Measurements from ENCODE around the gene MPP7.
"Not testable (repeated sequence)": the region's sequence is repeated elsewhere in the genome, so short reads cannot be mapped to it uniquely, and the experiment has no call there.

The MPP7 gene

DNA sequence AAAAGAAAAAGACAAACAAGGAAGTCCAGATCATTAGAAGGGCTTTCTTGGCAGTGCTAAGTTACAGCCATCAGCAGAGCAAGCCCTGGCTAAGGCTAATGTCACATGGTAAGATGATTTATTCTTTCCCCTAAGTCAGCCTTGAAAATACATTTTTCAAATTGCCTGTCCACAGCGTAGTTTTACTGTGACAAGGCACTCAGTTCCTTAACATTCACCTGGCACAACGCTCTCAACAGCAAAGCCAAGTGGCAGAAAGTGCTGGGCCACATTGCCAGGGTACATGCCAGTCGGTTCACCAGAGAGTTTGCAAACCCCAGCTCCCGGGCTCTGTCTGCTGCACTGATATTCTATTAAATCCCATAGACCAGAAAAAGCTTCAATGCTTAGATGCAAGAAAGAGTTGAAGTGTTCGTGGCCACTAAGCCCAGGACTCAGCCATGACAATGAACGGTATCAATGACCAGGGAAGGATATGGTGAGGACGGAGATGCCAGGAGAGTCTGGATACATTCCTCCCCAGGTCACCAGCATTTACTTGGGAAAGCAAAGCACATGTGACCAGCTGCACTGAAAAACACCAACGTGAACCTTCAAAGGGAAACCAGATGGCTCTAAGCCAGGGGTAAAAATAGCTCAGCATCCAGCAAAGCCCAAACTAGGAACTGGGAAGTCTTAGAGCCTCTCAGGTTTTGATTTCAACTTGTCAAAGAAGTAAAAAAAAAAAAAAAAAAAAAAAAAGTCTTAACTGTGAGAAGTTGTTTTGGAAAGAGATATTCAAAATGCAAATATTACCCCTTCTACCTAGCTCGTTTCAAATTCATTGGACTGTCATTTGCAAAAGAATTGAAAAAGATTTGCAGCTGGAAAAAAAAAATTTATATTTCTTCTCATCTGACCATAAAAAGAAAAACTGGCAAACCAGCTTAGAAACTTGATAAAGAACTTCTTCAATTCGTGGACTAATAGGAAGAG lies 23.9 kb upstream of the MPP7 start:
- no peak overlapping the region for H3K4me3 ChIP-seq (ENCODE audit: low read length)
- no peak overlapping the region for H3K9ac ChIP-seq (ENCODE audit: low read depth, low read length)
- H3K27me3 ChIP-seq (ENCODE audit: insufficient read depth, low read length) = no peaks in the 10 kb centered on the region
- 72% methylated on average over 8 of the region's 10 CpGs for WGBS
- no peaks in the 10 kb centered on the region for H3K36me3 ChIP-seq (ENCODE audit: insufficient read depth, low read length)
- no peak overlapping the region for H3K27ac ChIP-seq (ENCODE audit: low read depth, low read length)
- peaks cover 19% of the 10 kb centered on the region for H3K4me1 ChIP-seq (ENCODE audit: insufficient read depth, low read length)
- H3K9me3 ChIP-seq (ENCODE audit: insufficient read depth, low read depth, low read length) = no peaks in the 10 kb centered on the region

DNA sequence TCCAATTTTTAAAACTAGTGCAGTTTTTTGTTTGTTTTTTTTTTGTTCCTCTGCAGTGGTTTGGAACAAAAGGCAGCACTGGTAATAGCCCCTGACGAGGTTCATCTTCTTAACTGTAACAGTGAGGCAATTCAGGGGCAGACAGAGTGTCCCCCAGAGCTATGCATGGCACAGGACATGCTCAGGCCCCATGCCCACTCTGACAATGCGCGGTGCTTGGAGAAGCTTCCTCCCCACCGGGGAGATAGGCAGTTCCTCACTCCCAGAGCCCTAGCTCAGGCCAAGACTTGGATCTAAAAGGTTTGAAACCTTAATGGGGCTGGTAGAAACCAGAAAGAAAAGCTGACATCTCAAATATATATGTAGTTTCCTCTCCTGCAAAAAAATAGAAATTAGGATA lies 17.9 kb upstream of the MPP7 start:
- WGBS = 72% methylated on average over 4 of the region's 4 CpGs
- Histone ChIP-seq H3K4me3 (ENCODE audit: low read length) (no peak overlapping the region), H3K36me3 (ENCODE audit: insufficient read depth, low read length) (no peaks in the 10 kb centered on the region), H3K9ac (ENCODE audit: low read depth, low read length) (no peak overlapping the region), H3K9me3 (ENCODE audit: insufficient read depth, low read depth, low read length) (no peaks in the 10 kb centered on the region), H3K27me3 (ENCODE audit: insufficient read depth, low read length) (no peaks in the 10 kb centered on the region), H3K27ac (ENCODE audit: low read depth, low read length) (no peak overlapping the region), H3K4me1 (ENCODE audit: insufficient read depth, low read length) (no peaks in the 10 kb centered on the region)

DNA sequence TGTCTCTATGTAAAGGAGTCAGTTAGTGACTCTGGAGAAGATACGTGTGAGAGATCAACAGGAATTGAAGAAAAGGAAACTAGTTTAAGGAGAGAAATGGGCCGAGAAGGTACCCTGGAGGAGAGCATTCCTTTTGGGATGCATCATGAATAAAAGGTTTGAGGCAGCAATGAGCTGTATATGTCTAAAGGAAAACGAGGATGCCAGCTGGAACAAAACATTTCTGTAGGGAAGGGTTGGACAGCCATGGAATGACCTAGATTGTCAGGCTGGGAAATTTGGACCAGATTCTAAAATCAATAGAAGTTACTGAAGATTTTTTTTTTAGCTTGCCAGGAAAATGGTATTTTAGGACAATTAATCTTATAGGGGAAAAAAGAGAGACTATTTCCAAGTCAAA lies 17.2 kb upstream of the MPP7 start:
- Histone ChIP-seq H3K36me3 (ENCODE audit: insufficient read depth, low read length) (no peaks in the 10 kb centered on the region), H3K4me3 (ENCODE audit: low read length) (no peak overlapping the region), H3K9ac (ENCODE audit: low read depth, low read length) (no peak overlapping the region), H3K4me1 (ENCODE audit: insufficient read depth, low read length) (no peaks in the 10 kb centered on the region), H3K9me3 (ENCODE audit: insufficient read depth, low read depth, low read length) (no peaks in the 10 kb centered on the region), H3K27me3 (ENCODE audit: insufficient read depth, low read length) (no peaks in the 10 kb centered on the region), H3K27ac (ENCODE audit: low read depth, low read length) (no peak overlapping the region)
- WGBS = 86% methylated on average over 3 of the region's 3 CpGs

DNA sequence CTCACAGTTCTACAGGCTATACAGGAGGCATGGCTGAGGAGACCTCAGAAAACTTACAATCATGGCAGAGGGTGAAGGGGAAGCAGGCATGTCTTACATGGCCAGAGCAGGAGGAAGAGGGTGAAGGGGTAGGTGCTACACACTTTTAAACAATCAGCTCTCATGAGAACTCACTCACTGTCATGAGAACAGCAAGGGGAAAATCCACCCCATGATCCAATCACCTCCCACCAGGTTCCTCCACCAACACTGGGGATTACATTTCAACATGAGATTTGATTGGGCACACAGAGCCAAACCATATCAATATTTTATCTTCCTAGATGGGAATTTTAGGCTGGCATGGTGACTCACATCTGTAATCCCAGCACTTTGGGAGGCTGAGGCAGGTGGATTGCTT lies 16.2 kb upstream of the MPP7 start:
- not testable (repeated sequence) for H3K9ac ChIP-seq (ENCODE audit: low read depth, low read length); H3K27me3 ChIP-seq (ENCODE audit: insufficient read depth, low read length); H3K4me3 ChIP-seq (ENCODE audit: low read length); H3K36me3 ChIP-seq (ENCODE audit: insufficient read depth, low read length); H3K9me3 ChIP-seq (ENCODE audit: insufficient read depth, low read depth, low read length); H3K27ac ChIP-seq (ENCODE audit: low read depth, low read length); H3K4me1 ChIP-seq (ENCODE audit: insufficient read depth, low read length)

DNA sequence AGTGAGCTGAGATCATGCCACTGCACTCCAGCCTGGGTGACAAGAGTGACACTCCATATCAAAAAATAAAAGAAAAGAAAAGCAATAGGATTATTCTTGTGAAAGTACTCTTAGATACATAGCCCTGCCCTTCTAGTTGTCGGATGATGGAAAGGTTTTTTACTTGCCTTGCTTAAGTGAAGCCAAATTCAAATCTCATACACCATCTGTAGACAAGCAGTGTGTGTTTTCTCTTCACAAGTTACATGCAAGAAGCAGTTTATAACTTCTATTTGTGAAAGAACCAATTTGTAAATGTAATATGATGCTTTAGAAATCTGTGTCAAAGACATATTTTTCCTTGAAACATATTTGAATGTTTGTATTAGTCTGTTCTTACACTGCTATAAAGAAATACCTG lies 15.8 kb upstream of the MPP7 start:
- no peaks in the 10 kb centered on the region for H3K9me3 ChIP-seq (ENCODE audit: insufficient read depth, low read depth, low read length)
- 60% methylated on average over 1 of the region's 1 CpG for WGBS
- H3K4me3 ChIP-seq (ENCODE audit: low read length) = no peak overlapping the region
- H3K4me1 ChIP-seq (ENCODE audit: insufficient read depth, low read length) = no peaks in the 10 kb centered on the region
- H3K27me3 ChIP-seq (ENCODE audit: insufficient read depth, low read length) = no peaks in the 10 kb centered on the region
- no peak overlapping the region for H3K9ac ChIP-seq (ENCODE audit: low read depth, low read length)
- no peak overlapping the region for H3K27ac ChIP-seq (ENCODE audit: low read depth, low read length)
- no peaks in the 10 kb centered on the region for H3K36me3 ChIP-seq (ENCODE audit: insufficient read depth, low read length)

DNA sequence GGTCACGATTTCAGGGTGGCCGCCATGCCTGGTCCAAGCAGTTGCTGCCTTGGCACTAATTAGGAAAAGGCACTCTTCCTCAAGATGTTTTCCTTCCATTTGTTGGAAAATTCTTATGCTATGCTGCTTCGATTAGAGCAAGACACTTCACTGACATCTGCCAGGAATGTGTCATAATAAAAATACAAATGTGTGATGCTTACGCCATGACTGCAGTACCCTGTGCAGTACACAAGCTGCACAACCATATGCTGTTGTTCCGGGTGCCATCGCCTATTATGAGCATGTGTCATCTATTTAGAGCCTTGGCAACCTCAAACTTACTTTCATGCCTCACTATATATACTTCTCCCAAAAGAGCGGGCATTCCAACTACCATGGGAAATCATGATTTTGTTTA lies 14.9 kb upstream of the MPP7 start:
- Histone ChIP-seq H3K4me3 (ENCODE audit: low read length) (no peak overlapping the region), H3K27me3 (ENCODE audit: insufficient read depth, low read length) (no peaks in the 10 kb centered on the region), H3K9ac (ENCODE audit: low read depth, low read length) (no peak overlapping the region), H3K9me3 (ENCODE audit: insufficient read depth, low read depth, low read length) (no peaks in the 10 kb centered on the region), H3K4me1 (ENCODE audit: insufficient read depth, low read length) (no peaks in the 10 kb centered on the region), H3K27ac (ENCODE audit: low read depth, low read length) (no peak overlapping the region), H3K36me3 (ENCODE audit: insufficient read depth, low read length) (no peaks in the 10 kb centered on the region)
- WGBS = 94% methylated on average over 7 of the region's 7 CpGs

DNA sequence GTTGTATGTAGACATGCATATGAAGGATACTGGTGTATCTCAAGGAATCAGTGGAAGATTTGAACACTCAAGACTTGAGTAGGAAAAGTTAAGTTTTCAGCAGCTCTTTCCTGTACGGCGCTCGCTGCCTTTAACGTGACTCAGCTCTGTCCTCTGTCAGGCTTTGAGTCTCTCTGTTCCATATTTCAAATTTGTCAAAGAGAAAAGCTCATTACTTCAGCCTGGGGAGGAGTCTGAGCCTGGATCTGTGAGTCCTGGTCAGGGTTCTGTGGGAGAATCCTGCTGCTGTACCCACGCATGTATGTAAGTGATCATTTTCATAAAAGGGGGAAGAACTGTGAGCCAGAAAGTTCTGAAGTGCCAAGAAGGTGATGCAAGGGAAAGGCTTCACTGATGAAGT lies 13.8 kb upstream of the MPP7 start:
- Histone ChIP-seq H3K9me3 (ENCODE audit: insufficient read depth, low read depth, low read length) (no peaks in the 10 kb centered on the region), H3K4me1 (ENCODE audit: insufficient read depth, low read length) (no peaks in the 10 kb centered on the region), H3K27me3 (ENCODE audit: insufficient read depth, low read length) (no peaks in the 10 kb centered on the region), H3K27ac (ENCODE audit: low read depth, low read length) (no peak overlapping the region), H3K4me3 (ENCODE audit: low read length) (no peak overlapping the region), H3K36me3 (ENCODE audit: insufficient read depth, low read length) (no peaks in the 10 kb centered on the region), H3K9ac (ENCODE audit: low read depth, low read length) (no peak overlapping the region)
- 96% methylated on average over 5 of the region's 5 CpGs for WGBS

DNA sequence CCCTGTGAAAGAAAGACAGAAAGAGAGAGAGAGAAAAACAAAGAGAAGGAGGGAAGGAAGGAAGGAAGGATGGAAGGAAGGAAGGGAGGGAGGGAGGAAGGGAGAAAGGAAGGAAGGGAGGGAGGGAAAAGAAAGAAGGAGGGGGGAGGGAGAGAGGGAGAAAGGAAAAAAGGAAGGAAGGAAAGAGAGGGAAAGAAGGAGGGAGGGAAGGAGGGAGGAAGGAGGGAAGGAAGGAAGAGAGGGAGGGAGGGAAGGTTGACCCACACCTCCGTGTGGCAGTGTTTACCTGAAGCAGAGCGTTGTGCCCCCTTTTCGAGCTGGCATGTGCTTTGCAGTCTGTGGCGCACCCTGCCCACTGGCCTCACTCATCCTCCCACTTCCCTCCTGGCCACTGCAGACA lies 12.3 kb upstream of the MPP7 start:
- 86% methylated on average over 4 of the region's 4 CpGs for WGBS
- Histone ChIP-seq H3K27me3 (ENCODE audit: insufficient read depth, low read length) (no peaks in the 10 kb centered on the region), H3K27ac (ENCODE audit: low read depth, low read length) (no peak overlapping the region), H3K4me3 (ENCODE audit: low read length) (no peak overlapping the region), H3K9ac (ENCODE audit: low read depth, low read length) (no peak overlapping the region), H3K9me3 (ENCODE audit: insufficient read depth, low read depth, low read length) (no peaks in the 10 kb centered on the region), H3K4me1 (ENCODE audit: insufficient read depth, low read length) (no peaks in the 10 kb centered on the region), H3K36me3 (ENCODE audit: insufficient read depth, low read length) (no peaks in the 10 kb centered on the region)

DNA sequence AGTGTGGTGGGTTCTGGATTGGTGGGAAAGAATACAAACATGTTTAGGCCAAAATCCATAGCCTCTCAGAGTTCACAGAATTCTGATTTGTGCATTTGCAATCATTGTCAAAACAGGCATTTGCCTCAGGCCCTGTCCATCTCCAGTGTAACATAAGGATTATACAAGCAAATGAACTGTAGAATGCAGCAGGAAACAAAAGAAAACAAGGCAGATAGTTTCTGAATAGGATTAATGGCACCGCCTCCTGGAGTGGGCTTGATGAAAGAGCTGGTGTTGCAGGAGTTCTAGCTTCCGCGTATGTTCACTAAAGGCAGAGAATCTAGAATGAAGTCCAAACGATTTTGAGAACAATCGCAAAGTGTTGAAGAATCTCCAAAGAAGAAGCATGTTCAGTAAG lies 11.3 kb upstream of the MPP7 start:
- WGBS = 81% methylated on average over 5 of the region's 5 CpGs

DNA sequence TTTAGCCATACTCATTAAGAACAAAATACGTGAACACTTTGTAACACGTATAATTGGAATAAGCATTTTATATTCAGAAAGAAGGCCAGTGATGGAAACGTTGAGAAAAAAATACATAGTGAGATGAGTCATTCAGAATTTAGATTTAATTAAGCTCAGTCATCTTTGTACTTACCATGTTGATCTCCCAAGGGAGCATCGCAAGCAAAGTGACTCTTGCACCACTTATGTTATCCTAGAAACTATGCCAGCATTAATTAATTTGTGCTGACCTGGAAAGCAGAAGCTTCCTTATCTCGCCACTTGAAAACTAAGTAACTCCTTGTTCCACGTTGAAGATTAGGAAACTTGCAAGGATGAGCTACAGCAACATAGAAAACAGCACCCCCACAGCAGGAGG lies 9.7 kb upstream of the MPP7 start:
- WGBS = 96% methylated on average over 6 of the region's 6 CpGs
- no peaks in the 10 kb centered on the region for H3K9me3 ChIP-seq (ENCODE audit: insufficient read depth, low read depth, low read length)
- no peak overlapping the region for H3K9ac ChIP-seq (ENCODE audit: low read depth, low read length)
- no peaks in the 10 kb centered on the region for H3K4me1 ChIP-seq (ENCODE audit: insufficient read depth, low read length)
- 0 out of 2 replicates have a peak, but pooled peaks cover under 1% of the 10 kb centered on the region for H3K27me3 ChIP-seq (ENCODE audit: insufficient read depth, low read length)
- no peak overlapping the region for H3K27ac ChIP-seq (ENCODE audit: low read depth, low read length)
- no peaks in the 10 kb centered on the region for H3K36me3 ChIP-seq (ENCODE audit: insufficient read depth, low read length)
- H3K4me3 ChIP-seq (ENCODE audit: low read length) = no peak overlapping the region

More for the DNA sequence above, 11.3 kb upstream of the MPP7 start:
- Histone ChIP-seq H3K4me1 (ENCODE audit: insufficient read depth, low read length) (no peaks in the 10 kb centered on the region), H3K9ac (ENCODE audit: low read depth, low read length) (no peak overlapping the region), H3K9me3 (ENCODE audit: insufficient read depth, low read depth, low read length) (no peaks in the 10 kb centered on the region), H3K4me3 (ENCODE audit: low read length) (no peak overlapping the region), H3K27me3 (ENCODE audit: insufficient read depth, low read length) (no peaks in the 10 kb centered on the region), H3K36me3 (ENCODE audit: insufficient read depth, low read length) (no peaks in the 10 kb centered on the region), H3K27ac (ENCODE audit: low read depth, low read length) (no peak overlapping the region)

DNA sequence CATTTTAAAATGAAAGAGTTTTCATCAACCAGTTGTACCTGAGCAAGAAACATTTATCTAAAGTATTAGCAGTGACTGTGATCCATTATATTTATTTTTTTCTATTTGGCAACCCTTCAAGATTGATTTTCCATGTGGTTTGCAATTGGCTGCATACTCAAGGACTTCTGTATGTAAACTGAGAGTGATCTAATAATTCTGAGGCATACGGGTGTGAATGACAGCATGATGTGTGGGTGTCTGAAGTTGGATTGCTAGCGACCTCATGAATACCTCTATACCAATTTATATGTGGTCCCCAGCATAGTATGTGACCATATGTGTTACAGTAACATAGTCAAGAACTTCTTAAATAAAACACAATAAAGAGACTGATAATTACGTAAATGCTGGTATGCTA lies 8.2 kb upstream of the MPP7 start:
- no peak overlapping the region for H3K9ac ChIP-seq (ENCODE audit: low read depth, low read length)
- no peak overlapping the region for H3K27ac ChIP-seq (ENCODE audit: low read depth, low read length)
- no peaks in the 10 kb centered on the region for H3K36me3 ChIP-seq (ENCODE audit: insufficient read depth, low read length)
- H3K9me3 ChIP-seq (ENCODE audit: insufficient read depth, low read depth, low read length) = no peaks in the 10 kb centered on the region
- peaks cover 8% of the 10 kb centered on the region for H3K27me3 ChIP-seq (ENCODE audit: insufficient read depth, low read length)
- 88% methylated on average over 2 of the region's 3 CpGs for WGBS
- H3K4me1 ChIP-seq (ENCODE audit: insufficient read depth, low read length) = no peaks in the 10 kb centered on the region
- H3K4me3 ChIP-seq (ENCODE audit: low read length) = no peak overlapping the region

DNA sequence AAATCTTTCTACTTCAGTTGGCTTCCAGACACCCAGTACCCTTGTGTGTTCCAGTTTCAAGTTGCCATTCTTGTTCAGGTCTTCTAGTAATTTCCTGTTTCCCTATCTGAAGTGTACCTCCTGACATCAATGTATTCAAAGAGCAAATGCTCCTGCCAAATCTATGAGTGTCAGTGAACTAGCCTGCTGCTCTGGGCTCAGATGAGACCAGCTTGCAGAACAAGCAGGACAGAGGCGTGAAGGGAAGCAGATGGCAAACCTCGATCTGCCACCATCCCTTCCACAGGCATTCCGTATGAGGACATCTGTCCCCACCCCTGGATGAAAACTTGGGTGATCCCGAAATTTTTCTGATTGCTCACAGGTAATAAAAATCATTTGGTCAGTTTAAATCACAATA lies 4.4 kb upstream of the MPP7 start:
- no peaks in the 10 kb centered on the region for H3K9me3 ChIP-seq (ENCODE audit: insufficient read depth, low read depth, low read length)
- peaks cover 35% of the 10 kb centered on the region for H3K27me3 ChIP-seq (ENCODE audit: insufficient read depth, low read length)
- H3K4me3 ChIP-seq (ENCODE audit: low read length) = no peak overlapping the region
- peaks cover 8% of the 10 kb centered on the region; the same call in 1 of the 2 replicates for H3K4me1 ChIP-seq (ENCODE audit: insufficient read depth, low read length)
- H3K36me3 ChIP-seq (ENCODE audit: insufficient read depth, low read length) = no peaks in the 10 kb centered on the region
- 85% methylated on average over 4 of the region's 4 CpGs for WGBS
- H3K27ac ChIP-seq (ENCODE audit: low read depth, low read length) = no peak overlapping the region
- no peak overlapping the region for H3K9ac ChIP-seq (ENCODE audit: low read depth, low read length)

Measured in HUES64 (cell line).